CD4-positive, alpha-beta T cell treated with Interleukin-6 for 4 hours (primary cell): ENCODE results near the gene LFNG.

Experiments used
- DNase-seq: peaks from one replicate; pipeline ENCODE4 v3.0.0-alpha.2; 2020; ENCODE audit warnings: mixed read lengths

LFNG gene

DNA sequence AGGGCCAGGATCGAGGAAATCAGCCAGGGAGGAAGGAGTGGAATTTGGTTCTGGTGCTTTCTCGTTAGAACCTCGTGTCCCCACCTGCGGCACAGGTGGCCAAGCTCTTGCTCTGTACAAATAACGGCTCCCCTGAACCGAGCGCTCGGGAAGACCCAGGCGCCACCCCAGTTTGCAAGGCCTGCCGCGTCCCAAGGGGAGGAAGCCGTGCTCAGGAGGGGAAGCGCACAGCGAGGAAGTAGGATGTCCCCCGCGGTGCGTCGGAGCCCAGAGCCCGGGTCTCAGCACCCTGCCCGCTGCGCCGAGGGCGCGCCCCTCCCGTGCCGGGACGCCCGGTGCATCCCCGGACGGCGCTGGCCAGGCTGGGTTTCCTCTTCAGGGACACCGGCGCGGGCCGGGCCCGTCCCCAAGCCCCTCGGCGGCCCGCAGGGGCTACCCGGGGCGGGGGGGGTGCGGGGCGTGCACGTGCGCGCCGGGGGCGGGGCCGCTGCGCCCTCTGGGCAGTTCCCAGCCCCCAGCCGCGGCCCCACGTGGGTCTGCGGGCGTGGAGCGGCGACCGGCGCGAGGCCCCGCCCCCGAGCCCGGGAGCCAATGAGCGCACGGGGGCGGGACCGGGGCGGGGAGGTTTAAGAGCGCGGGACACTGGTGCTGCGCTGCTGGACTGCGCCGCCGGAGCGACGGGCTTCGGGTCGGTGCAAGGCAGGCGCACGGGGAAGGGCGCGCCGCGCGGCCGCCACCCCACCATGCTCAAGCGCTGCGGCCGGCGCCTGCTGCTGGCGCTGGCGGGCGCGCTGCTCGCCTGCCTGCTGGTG is at the start of gene LFNG:
LFNG (plus strand) TSS at position 656 of the 812 bp plus-strand sequence; CDS start at position 744, 88 bp downstream.
- DNase-seq, result peak; percentile 93

DNA sequence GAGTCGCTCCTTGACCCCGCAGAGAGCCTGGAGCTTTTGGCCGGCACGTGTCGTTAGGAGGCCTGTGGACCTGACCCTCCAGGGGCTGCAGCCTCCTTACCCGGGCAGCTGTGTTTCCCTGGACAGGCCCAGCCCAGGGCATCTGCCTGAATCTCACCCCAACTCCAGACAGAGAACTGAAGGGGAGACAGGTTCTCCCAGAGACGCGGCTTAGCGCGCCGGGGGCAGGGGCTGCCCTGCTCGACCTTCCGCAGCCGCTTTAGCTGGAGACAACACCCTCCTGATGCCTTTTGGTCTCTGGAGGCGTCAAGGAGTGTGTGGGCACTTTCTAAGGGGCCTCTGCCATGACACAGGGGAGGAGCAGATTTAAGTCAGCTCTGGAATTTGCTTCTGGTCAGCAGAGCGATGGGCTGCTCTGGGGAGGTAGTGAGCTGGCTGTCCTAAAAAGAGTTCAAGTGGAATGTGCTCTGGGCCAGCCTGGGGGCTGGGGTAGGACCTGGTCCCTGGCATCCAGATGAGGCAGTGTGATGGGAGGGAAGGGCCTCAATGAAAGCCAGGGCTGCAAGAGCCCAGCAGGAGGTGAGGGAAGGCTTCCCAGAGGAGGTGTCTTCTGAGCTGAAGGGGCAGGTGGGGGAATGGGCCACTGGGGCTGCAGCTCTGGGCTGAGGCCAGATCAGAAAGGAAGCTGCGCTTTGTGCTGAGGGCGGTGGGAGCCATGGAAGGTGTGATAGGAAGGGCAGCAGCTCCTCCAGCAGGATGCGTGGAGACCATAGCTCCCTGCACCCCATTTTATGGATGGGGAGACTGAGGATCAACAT is 49.2 kb upstream of the LFNG start:
- no peak for DNase-seq

GRCh38 chr7:2471022-2471329 is 48.6 kb upstream of the LFNG start:
- no peak for DNase-seq

DNA sequence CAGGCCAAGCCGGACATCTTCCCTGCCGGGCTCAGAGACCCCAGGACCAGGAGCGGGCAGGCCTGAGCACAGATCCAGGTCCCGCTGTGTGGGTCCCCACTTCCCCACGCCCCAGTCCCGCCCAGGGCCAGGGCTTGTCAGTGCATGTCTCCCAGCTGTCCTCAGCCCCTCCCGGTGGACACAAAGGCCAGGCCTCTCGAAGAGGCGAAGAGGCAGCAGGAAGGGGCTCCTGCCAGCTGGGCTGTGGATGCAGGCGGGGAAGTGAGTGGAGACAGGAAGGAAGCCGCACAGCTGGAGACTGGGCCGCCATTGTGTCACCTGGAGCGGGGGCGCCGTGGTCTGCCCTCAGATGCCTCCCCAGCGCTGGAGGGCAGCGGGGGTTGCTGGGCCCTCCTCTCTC is 48.2 kb upstream of the LFNG start:
- DNase-seq, result no peak

DNA sequence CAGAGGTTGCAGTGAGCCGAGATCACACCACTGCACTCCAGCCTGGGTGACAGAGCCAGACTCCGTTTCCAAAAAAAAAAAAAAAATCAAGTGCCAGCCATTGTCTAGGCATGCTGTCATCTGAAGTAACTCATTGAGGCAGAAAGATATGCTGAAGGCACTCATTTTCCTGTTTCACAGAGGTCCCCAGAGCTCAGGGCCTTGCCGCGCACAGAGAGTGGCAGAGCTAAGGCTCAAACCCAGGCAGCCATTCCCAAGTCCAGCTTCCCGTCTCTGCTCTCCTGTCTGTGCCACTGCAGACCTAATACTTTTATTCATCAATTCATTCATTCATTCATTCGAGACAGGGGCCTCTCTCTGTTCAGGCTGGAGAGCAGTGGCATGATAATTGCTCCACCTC is 46.8 kb upstream of the LFNG start:
- no peak for DNase-seq

- no peak for DNase-seq
Observed at GRCh38 chr7:2473496-2474180, 45.9 kb upstream of the LFNG start.

GRCh38 chr7:2474224-2474623 is 45.4 kb upstream of the LFNG start:
- no peak for DNase-seq

- no peak for DNase-seq
Observed at GRCh38 chr7:2474813-2475677, 44.5 kb upstream of the LFNG start.

GRCh38 chr7:2475678-2476015 is 43.9 kb upstream of the LFNG start:
- no peak for DNase-seq

- no peak for DNase-seq
Observed at GRCh38 chr7:2476298-2476697, 43.3 kb upstream of the LFNG start, which contains the start of gene GRIFIN. GRIFIN (minus strand) TSS chr7:2476398; CDS start chr7:2476383, 15 bp downstream.

GRCh38 chr7:2476776-2477446 is 42.7 kb upstream of the LFNG start:
- DNase-seq, result no peak

DNA sequence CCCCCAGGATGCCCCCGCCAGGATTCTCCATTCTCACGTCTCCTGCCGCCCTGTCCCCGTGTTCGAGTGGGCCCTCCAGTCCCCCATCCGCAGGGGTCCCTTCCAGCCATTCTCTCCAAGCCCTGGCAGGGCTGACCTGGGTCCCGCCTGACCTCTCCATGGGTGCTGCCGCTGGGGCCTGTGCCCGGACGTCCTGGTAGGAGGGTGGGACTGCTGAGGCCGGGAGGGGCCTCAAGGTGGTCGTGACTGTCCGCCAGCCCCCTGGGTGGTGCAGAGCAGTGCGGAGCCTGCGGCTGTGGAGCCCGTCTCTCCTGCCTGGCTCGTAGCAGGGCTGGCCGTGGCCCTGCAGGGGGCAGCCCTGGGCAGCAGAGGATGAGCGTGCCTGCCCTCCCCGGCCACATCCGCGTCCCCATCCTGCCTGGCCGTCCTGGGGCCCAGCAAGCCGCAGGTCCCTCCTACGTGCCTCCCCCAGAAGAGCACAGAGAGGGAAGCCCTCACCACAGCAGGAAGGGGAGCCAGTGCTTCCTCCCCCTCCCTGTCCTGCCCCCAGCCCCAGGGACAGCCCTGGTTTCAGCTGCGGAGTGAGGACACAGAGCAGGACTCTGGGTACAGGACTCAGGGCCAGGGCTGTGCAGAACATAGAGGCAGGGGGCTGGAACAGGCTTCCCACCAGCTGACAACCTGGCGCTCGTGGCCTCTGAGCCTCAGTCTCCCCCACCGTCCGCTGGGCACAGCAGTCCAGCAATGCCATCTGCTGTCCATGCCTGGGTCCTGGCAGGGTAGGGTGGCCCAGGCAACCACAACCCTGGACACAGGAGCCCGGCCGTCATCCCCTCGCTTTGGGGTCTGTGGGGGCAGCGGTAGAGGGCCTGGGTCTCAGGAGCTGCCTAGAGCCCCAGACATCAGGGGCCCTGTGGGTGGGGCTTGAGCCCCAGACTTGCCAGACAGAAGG is 41.9 kb upstream of the LFNG start:
- DNase-seq, result peak; percentile 77

DNA sequence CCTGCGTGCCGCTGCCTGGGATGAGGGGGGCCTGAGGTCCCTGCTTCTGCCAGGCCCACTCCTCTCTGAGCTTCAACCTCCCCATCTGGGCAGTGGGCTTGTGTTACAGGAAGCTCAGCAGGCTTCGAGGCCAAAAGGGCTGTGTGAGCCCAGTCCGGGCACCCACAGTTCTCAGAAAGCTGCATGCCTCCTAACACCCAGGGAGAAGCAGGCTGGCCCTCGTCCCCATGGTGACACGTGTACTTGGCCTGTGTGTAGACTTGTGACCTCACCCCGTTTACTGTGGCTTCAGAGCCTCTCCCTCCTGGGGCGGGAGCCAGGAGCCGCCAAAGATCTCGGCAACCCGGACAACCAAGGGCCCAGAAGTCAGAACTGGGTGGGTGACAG is 41.2 kb upstream of the LFNG start:
- DNase-seq, result no peak

DNA sequence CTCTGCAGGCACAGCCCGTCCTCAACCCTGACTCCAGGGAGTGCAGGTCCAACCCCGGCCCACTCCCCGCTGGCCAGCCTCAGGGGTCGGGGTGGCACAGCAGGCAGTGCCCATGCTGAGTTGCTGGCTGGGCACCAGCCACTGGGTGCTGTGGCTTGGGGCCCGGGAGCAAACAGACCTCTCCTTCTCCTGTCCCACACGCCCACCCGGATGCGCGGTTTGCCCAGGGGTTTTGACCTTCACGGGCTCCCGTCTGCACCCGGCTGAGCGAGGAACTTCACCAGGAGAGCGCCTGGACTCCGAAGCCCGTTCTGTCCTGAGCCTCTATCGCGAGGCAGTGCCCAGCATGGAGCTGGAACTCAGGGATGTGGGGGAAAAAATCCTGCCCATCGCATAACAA is 40.8 kb upstream of the LFNG start:
- no peak for DNase-seq

DNA sequence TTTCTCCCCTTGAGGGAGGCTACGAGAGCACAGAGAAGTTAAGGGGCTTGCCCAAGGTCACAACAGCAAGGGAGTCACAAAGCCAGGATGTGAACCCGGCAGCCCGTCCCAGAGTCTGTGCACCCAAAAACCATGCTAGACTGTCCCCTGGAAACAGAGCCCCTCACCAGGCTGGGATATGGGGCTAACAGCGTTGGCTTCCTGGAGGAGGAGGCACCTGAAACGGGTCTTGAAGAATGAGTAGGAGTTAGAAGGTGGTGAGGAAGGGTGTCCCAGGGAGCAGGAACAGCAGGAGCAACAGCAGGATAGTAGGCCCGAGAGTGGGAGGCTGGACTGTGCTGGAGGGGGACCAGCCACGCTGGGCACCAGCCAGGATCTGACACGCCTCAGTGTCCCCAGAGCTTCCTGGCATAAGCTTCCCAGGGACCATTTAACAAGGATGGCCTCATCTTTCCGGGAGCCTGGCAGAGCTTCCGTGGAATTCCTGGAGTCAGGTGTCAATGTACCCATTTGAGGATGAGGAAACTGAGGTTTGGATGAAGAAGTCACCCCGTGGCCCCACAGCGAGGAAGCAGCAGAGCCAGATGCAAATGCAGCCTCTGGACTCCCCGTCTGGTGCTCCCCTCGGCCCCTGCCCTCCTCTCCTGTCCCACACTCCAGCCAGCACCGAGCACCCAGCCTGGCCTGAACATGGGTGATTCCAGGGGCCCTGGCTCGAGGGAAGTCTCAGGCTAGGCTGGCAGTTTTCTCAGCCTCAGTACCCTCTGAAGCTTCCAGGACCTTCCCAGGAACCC is 40.1 kb upstream of the LFNG start:
- DNase-seq, result no peak

- no peak for DNase-seq
Observed at GRCh38 chr7:2480070-2480408, 39.5 kb upstream of the LFNG start.

- DNase-seq, result no peak
Observed at GRCh38 chr7:2481195-2481594, 38.4 kb upstream of the LFNG start.

- DNase-seq, result no peak
Observed at GRCh38 chr7:2482725-2483451, 36.7 kb upstream of the LFNG start.

DNA sequence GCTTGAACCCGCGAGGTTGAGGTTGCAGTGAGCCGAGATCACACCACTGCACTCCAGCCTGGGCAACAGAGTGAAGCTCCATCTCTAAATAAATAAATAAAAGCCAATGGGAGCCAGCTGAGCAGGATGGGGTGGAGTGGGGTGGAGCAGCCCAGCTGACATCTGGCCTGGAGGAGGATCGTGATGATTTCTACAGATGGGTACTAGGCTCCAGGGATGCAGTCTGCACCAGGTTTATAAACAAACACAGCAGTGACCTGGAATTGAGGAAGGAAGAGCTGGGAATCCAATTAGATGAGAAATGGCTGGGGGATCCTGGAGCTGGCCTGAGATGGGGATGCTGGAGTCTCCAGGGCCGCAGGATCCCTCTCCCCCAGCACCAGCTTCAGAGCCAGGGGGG is 36.1 kb upstream of the LFNG start:
- no peak for DNase-seq

- no peak for DNase-seq
Observed at GRCh38 chr7:2484868-2485267, 34.7 kb upstream of the LFNG start.
